Measurements from ENCODE around the gene PAX7.

DNA sequence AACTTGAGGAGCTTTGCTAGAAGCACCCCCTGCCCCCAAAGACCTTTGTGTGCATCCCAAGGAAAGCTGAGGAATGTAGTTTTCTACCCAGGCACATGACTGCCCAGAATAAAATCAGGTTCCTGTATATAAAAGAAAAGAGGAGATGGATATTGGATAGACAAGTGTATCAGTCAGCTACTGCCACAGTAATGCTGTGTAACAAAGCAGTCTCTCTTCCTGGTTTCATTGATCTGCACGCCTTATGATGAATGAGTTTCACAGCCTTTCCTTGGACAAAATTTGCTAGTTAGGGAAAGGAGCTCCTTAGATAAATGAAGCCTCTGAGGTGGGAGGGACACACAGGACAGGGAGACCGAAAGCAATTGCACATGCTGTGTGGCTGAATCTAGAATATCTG lies 120.0 kb downstream of the PAX7 start:
- TF ChIP-seq CTCF (IDR thresholded peaks at IDR 0.05) (no peak), EZH2 (IDR thresholded peaks at IDR 0.05; ENCODE audit: borderline replicate concordance, insufficient read depth, low read depth, low read length, poor library complexity, severe bottlenecking) (no peak)

Data from B cell (primary cell).